SU-DHL-6 (cell line): Measurements from ENCODE around the gene FAM107B.

Source experiments
- H2AFZ ChIP-seq: fragments of 200-600 bp; sonication (generic); 2 replicates; pipeline ENCODE4 v1.6.1; 2014; ENCODE audit warnings: low read depth, mild to moderate bottlenecking, moderate library complexity, mixed read lengths, antibody characterized with exemption, low read length; ENCODE audit not compliant: severe bottlenecking
- H3F3A ChIP-seq: fragments of 200-600 bp; shearing (Covaris generic); 2 replicates; pipeline ENCODE4 v1.6.0; 2016; ENCODE audit warnings: antibody characterized with exemption, mild to moderate bottlenecking; ENCODE audit not compliant: insufficient read depth
- H3K27ac ChIP-seq: fragments of 200-600 bp; sonication (generic); 2 replicates; pipeline ENCODE4 v1.5.1; 2016; ENCODE audit warnings: low read depth, mild to moderate bottlenecking, low read length, moderate library complexity, mixed read lengths
- H3K27me3 ChIP-seq: fragments of 200-600 bp; sonication (generic), shearing (Covaris generic); 2 replicates; pipeline ENCODE4 v1.6.0; 2014; ENCODE audit warnings: mild to moderate bottlenecking, low read length
- H3K36me3 ChIP-seq: fragments of 200-600 bp; sonication (generic); 2 replicates; pipeline ENCODE4 v1.6.1; 2014; ENCODE audit warnings: mild to moderate bottlenecking, low read length, mixed read lengths
- H3K4me2 ChIP-seq: fragments of 300-600, 200-600 bp; shearing (Covaris generic), sonication (generic); 2 replicates; pipeline ENCODE4 v1.6.0; 2014; ENCODE audit warnings: low read length, low read depth, mild to moderate bottlenecking; ENCODE audit not compliant: poor library complexity, severe bottlenecking
- H3K4me3 ChIP-seq: fragments of 200-600 bp; sonication (generic); 2 replicates; pipeline ENCODE4 v1.5.1; 2014; ENCODE audit warnings: antibody characterized with exemption, low read length, mild to moderate bottlenecking, mixed read lengths; ENCODE audit not compliant: insufficient read depth, poor library complexity, severe bottlenecking
- H3K79me2 ChIP-seq: fragments of 200-600 bp; sonication (generic); 2 replicates; pipeline ENCODE4 v1.6.1; 2014; ENCODE audit warnings: mild to moderate bottlenecking, low read length, moderate library complexity; ENCODE audit not compliant: insufficient read depth
- H3K9ac ChIP-seq: fragments of 200-600 bp; sonication (generic); 2 replicates; pipeline ENCODE4 v1.7.0; 2014; ENCODE audit warnings: mild to moderate bottlenecking, low read length
- H3K9me2 ChIP-seq: fragments of 200-600 bp; sonication (generic); replicated peaks from 2 replicates; pipeline ENCODE4 v1.6.1; 2014; ENCODE audit warnings: low read length; ENCODE audit not compliant: insufficient read depth
- H3K9me3 ChIP-seq: fragments of 200-600 bp; sonication (generic); 2 replicates; pipeline ENCODE4 v1.6.1; 2014; ENCODE audit warnings: low read length, mixed read lengths; ENCODE audit not compliant: insufficient read depth
- H4K20me1 ChIP-seq: fragments of 200-600 bp; sonication (generic); 2 replicates; pipeline ENCODE4 v1.6.1; 2014; ENCODE audit warnings: low read depth, mild to moderate bottlenecking, antibody characterized with exemption, low read length, moderate library complexity, mixed read lengths
- EZH2phosphoT487 ChIP-seq: fragments of 200-600 bp; sonication (generic), shearing (Covaris generic); conservative IDR thresholded peaks from 2 replicates; pipeline ENCODE4 v1.6.1; 2018; ENCODE audit warnings: mild to moderate bottlenecking, antibody characterized with exemption, low read length, moderate library complexity, mixed read lengths
- TF ChIP-seq, protein P1 (sequence below): fragments of 200-600 bp; sonication (generic); IDR thresholded peaks from one replicate; pipeline ENCODE4 v1.5.1; 2017; ENCODE audit warnings: antibody characterized with exemption, mild to moderate bottlenecking, low read length, moderate library complexity; ENCODE audit not compliant: insufficient read depth, poor library complexity, severe bottlenecking

Gene FAM107B

GRCh38 chr10:14500172-14500765 is 274.4 kb downstream of the FAM107B start:
- Histone ChIP-seq H3K9ac (no peak overlapping the region), H3K79me2 (no peaks in the 10 kb centered on the region), H2AFZ (no peak overlapping the region), H3K4me3 (no peak overlapping the region), H3K9me3 (no peaks in the 10 kb centered on the region), H3K27ac (no peak overlapping the region), H3K36me3 (no peaks in the 10 kb centered on the region), H3K4me2 (no peak overlapping the region), H4K20me1 (0 out of 2 replicates have a peak, but pooled peaks cover 3% of the 10 kb centered on the region), H3K27me3 (no peaks in the 10 kb centered on the region), H3F3A (peaks cover 19% of the 10 kb centered on the region; the same call in 1 of the 2 replicates), H3K9me2 (no peaks in the 10 kb centered on the region)
- TF ChIP-seq, protein P1, sequence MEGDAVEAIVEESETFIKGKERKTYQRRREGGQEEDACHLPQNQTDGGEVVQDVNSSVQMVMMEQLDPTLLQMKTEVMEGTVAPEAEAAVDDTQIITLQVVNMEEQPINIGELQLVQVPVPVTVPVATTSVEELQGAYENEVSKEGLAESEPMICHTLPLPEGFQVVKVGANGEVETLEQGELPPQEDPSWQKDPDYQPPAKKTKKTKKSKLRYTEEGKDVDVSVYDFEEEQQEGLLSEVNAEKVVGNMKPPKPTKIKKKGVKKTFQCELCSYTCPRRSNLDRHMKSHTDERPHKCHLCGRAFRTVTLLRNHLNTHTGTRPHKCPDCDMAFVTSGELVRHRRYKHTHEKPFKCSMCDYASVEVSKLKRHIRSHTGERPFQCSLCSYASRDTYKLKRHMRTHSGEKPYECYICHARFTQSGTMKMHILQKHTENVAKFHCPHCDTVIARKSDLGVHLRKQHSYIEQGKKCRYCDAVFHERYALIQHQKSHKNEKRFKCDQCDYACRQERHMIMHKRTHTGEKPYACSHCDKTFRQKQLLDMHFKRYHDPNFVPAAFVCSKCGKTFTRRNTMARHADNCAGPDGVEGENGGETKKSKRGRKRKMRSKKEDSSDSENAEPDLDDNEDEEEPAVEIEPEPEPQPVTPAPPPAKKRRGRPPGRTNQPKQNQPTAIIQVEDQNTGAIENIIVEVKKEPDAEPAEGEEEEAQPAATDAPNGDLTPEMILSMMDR = no peak
- TF ChIP-seq EZH2phosphoT487 = no peak

DNA sequence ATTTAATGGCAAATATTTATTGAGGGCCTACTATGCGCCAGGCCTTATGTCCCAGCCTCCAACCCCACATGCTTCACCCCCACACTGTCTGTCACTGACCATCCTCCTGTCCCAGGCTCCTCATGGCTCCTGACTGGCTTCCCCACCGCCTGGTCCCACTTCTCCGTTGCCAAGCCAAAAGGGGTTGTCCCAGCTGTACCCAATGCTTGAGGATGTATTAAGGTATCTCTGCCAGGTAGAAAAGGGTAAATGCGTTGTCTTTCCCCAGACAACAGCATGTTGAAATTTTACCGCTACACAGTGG is 275.1 kb downstream of the FAM107B start:
- no peak overlapping the region for H3K9ac ChIP-seq
- no peaks in the 10 kb centered on the region for H3K9me2 ChIP-seq
- no peak overlapping the region for H3K4me2 ChIP-seq
- H3F3A ChIP-seq = peaks cover 19% of the 10 kb centered on the region; the same call in 1 of the 2 replicates
- H3K36me3 ChIP-seq = no peaks in the 10 kb centered on the region
- H3K9me3 ChIP-seq = no peaks in the 10 kb centered on the region
- 0 out of 2 replicates have a peak, but pooled peaks cover 3% of the 10 kb centered on the region for H4K20me1 ChIP-seq
- no peak for TF ChIP-seq EZH2phosphoT487
- TF ChIP-seq, protein P1 = no peak
- no peaks in the 10 kb centered on the region for H3K79me2 ChIP-seq
- no peaks in the 10 kb centered on the region for H3K27me3 ChIP-seq
- H3K4me3 ChIP-seq = no peak overlapping the region
- H3K27ac ChIP-seq = no peak overlapping the region
- H2AFZ ChIP-seq = no peak overlapping the region

DNA sequence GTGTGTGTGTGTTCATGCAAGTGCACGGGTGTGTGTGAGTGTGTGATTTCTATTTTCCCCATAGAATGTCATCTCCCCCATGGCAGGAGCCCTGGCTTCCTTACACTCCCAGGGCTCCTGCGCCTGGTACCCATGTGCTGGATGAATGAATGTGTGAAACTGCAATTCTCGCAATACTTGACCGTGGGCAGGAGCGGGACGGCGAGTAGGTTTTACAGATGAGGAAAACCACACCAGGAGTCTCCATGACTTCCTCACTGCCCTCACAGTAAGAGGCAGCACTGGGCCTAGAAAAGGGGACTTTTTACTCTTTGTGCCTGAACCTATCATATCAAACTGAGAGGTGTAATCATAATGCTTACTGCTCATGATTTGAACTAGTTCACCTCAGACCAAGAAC is 276.4 kb downstream of the FAM107B start:
- H3K36me3 ChIP-seq = no peaks in the 10 kb centered on the region
- no peak overlapping the region for H3K27ac ChIP-seq
- no peak overlapping the region for H2AFZ ChIP-seq
- no peak overlapping the region for H3K9ac ChIP-seq
- no peak overlapping the region for H3K4me3 ChIP-seq
- TF ChIP-seq, protein P1 = no peak
- no peak for TF ChIP-seq EZH2phosphoT487
- H3F3A ChIP-seq = peaks cover 12% of the 10 kb centered on the region; the same call in 1 of the 2 replicates
- H3K9me3 ChIP-seq = no peaks in the 10 kb centered on the region
- H3K27me3 ChIP-seq = no peaks in the 10 kb centered on the region
- H4K20me1 ChIP-seq = 0 out of 2 replicates have a peak, but pooled peaks cover 3% of the 10 kb centered on the region
- H3K79me2 ChIP-seq = no peaks in the 10 kb centered on the region
- no peak overlapping the region for H3K4me2 ChIP-seq
- no peaks in the 10 kb centered on the region for H3K9me2 ChIP-seq
